Activated T-cell treated with anti-CD3 and anti-CD28 coated beads, Interleukin-2, amount 50 U/mL, for 1 hour (primary cell): ENCODE results near the gene RAB3GAP2.
"Not testable (repeated sequence)": the region's sequence is repeated elsewhere in the genome, so short reads cannot be mapped to it uniquely, and the experiment has no call there.

Experiments
- DNase-seq: peaks from one replicate; pipeline ENCODE4 v3.0.0-alpha.2; 2020

RAB3GAP2 gene

GRCh38 chr1:220272047-220272840 is at the start of gene RAB3GAP2:
TSS of gene RAB3GAP2 (minus strand) at chr1:220272453. CDS start at chr1:220272337, 116 bp downstream.
- DNase-seq, result peak; percentile 96

- DNase-seq, result no peak
Observed at GRCh38 chr1:220321758-220322157, 49.5 kb upstream of the RAB3GAP2 start.

GRCh38 chr1:220320709-220321108 is 48.5 kb upstream of the RAB3GAP2 start:
- no peak for DNase-seq

- no peak for DNase-seq
Observed at GRCh38 chr1:220318673-220319072, 46.4 kb upstream of the RAB3GAP2 start.

GRCh38 chr1:220317161-220317560 is 44.9 kb upstream of the RAB3GAP2 start:
- DNase-seq, result no peak

- no peak for DNase-seq
Observed at GRCh38 chr1:220316305-220316704, 44.1 kb upstream of the RAB3GAP2 start.

- no peak for DNase-seq
Observed at GRCh38 chr1:220315070-220315839, 43.0 kb upstream of the RAB3GAP2 start.

GRCh38 chr1:220313576-220313975 is 41.3 kb upstream of the RAB3GAP2 start:
- no peak for DNase-seq

GRCh38 chr1:220310147-220310546 is 37.9 kb upstream of the RAB3GAP2 start:
- not testable (repeated sequence) for DNase-seq

GRCh38 chr1:220307607-220308006 is 35.4 kb upstream of the RAB3GAP2 start:
- DNase-seq, result no peak

GRCh38 chr1:220306339-220306738 is 34.1 kb upstream of the RAB3GAP2 start:
- DNase-seq, result no peak

- no peak for DNase-seq
Observed at GRCh38 chr1:220303871-220304270, 31.6 kb upstream of the RAB3GAP2 start.

GRCh38 chr1:220301630-220302029 is 29.4 kb upstream of the RAB3GAP2 start:
- DNase-seq, result no peak

GRCh38 chr1:220300442-220301121 is 28.3 kb upstream of the RAB3GAP2 start:
- DNase-seq, result no peak

GRCh38 chr1:220299337-220299736 is 27.1 kb upstream of the RAB3GAP2 start:
- DNase-seq, result no peak

GRCh38 chr1:220298470-220299205 is 26.4 kb upstream of the RAB3GAP2 start:
- DNase-seq, result no peak

GRCh38 chr1:220296981-220297380 is 24.7 kb upstream of the RAB3GAP2 start:
- no peak for DNase-seq

GRCh38 chr1:220294846-220295301 is 22.6 kb upstream of the RAB3GAP2 start:
- no peak for DNase-seq

GRCh38 chr1:220291580-220291979 is 19.3 kb upstream of the RAB3GAP2 start:
- DNase-seq, result no peak

- no peak for DNase-seq
Observed at GRCh38 chr1:220290140-220290761, 18.0 kb upstream of the RAB3GAP2 start.

- DNase-seq, result no peak
Observed at GRCh38 chr1:220287129-220287528, 14.9 kb upstream of the RAB3GAP2 start.

- DNase-seq, result no peak
Observed at GRCh38 chr1:220283625-220284024, 11.4 kb upstream of the RAB3GAP2 start.
